SK-N-SH (cell line): ENCODE results near the gene TSPAN13. TPM values are rescaled to one million over a fixed set of nuclear protein-coding genes. Genes with fewer than 3 reads are reported as not detected.

Experiments used
- CTCF ChIA-PET: fragments of 300-600, 350-600 bp; formaldehyde crosslinking; extraction: SDS; loops from one replicate; lab custom pipeline; 2021; lab: Yijun Ruan, JAX
- POLR2A ChIA-PET: fragments of 350-600 bp; sonication (Branson Sonifier 250); formaldehyde crosslinking; extraction: SDS; loops from one replicate; lab custom pipeline; 2020; ENCODE audit warnings: antibody characterized with exemption, inconsistent platforms; lab: Yijun Ruan, JAX
- DNase-seq: peaks from one replicate; pipeline ENCODE4 v3.0.0; 2012
- H2AFZ ChIP-seq: fragments of 200-600 bp; sonication (generic); 2 replicates; pipeline ENCODE4 v1.8.1; 2016; ENCODE audit warnings: antibody characterized with exemption, mild to moderate bottlenecking, low read depth
- H3F3A ChIP-seq: fragments of 200-600 bp; sonication (generic); replicated peaks from 2 replicates; pipeline ENCODE3; 2016; ENCODE audit warnings: antibody characterized with exemption, mild to moderate bottlenecking; ENCODE audit not compliant: insufficient read depth
- H3K27ac ChIP-seq, 2 experiments: fragments of 200-500 bp in 1 of 2; fragments of 200-600 bp in 1 of 2; sonication (Bioruptor generic) in 1 of 2; sonication (generic), shearing (Covaris generic) in 1 of 2; 2 replicates each; pipeline versions ENCODE4 v1.5.1 to v1.6.1; 2014 to 2016; ENCODE audit warnings: low read depth in 2 of 2, inconsistent platforms in 1 of 2, low read length in 1 of 2, mild to moderate bottlenecking in 1 of 2, mixed read lengths in 1 of 2
- H3K27me3 ChIP-seq: fragments of 200-600 bp; sonication (generic), shearing (Covaris generic); 2 replicates; pipeline ENCODE4 v1.6.1; 2016; ENCODE audit warnings: mixed run types; ENCODE audit not compliant: insufficient read depth
- H3K36me3 ChIP-seq, 2 experiments: fragments of 200-500 bp in 1 of 2; fragments of 200-600 bp in 1 of 2; sonication (Bioruptor generic) in 1 of 2; sonication (generic) in 1 of 2; replicated peaks in 1 of 2; 2 replicates each; pipeline versions ENCODE3 to v1.5.1; 2014 to 2016; ENCODE audit warnings: low read length in 1 of 2, mild to moderate bottlenecking in 1 of 2; ENCODE audit not compliant: insufficient read depth in 2 of 2, control insufficient read depth in 1 of 2
- H3K4me1 ChIP-seq, 2 experiments: fragments of 200-500 bp in 1 of 2; fragments of 200-600 bp in 1 of 2; sonication (Bioruptor generic) in 1 of 2; sonication (generic), shearing (Covaris generic) in 1 of 2; 2 replicates each; pipeline versions ENCODE4 v1.5.1 to v1.6.1; 2014 to 2016; ENCODE audit warnings: low read depth in 1 of 2, low read length in 1 of 2, mixed run types in 1 of 2; ENCODE audit not compliant: insufficient read depth in 2 of 2, control insufficient read depth in 1 of 2
- H3K4me2 ChIP-seq: fragments of 200-600 bp; sonication (generic), shearing (Covaris generic); 2 replicates; pipeline ENCODE4 v1.6.1; 2017; ENCODE audit warnings: mixed run types
- H3K4me3 ChIP-seq, 2 experiments: fragments of 200-500 bp in 1 of 2; fragments of 200-600 bp in 1 of 2; sonication (Bioruptor generic) in 1 of 2; sonication (generic), shearing (Covaris generic) in 1 of 2; 2 replicates each; pipeline versions ENCODE4 v1.5.1 to v1.8.1; 2014 to 2016; ENCODE audit warnings: low read depth in 2 of 2, inconsistent platforms in 1 of 2, low read length in 1 of 2, mild to moderate bottlenecking in 1 of 2, mixed read lengths in 1 of 2, moderate library complexity in 1 of 2
- H3K79me2 ChIP-seq: fragments of 200-600 bp; sonication (generic); 2 replicates; pipeline ENCODE4 v1.8.1; 2017; ENCODE audit warnings: mild to moderate bottlenecking; ENCODE audit not compliant: insufficient read depth
- H3K9ac ChIP-seq: fragments of 200-600 bp; sonication (generic); 2 replicates; pipeline ENCODE4 v1.6.1; 2017; ENCODE audit warnings: mixed run types
- H3K9me2 ChIP-seq: fragments of 200-600 bp; sonication (generic); 2 replicates; pipeline ENCODE4 v1.6.1; 2017; ENCODE audit warnings: mixed run types
- H3K9me3 ChIP-seq: fragments of 200-600 bp; sonication (generic); 2 replicates; pipeline ENCODE4 v1.6.1; 2017; ENCODE audit warnings: mixed run types, mild to moderate bottlenecking, moderate library complexity
- H4K20me1 ChIP-seq: fragments of 200-600 bp; sonication (generic); 2 replicates; pipeline ENCODE4 v1.6.1; 2017; ENCODE audit warnings: mild to moderate bottlenecking, mixed run types; ENCODE audit not compliant: insufficient read depth
- ELF1 ChIP-seq: IDR thresholded peaks from 2 replicates; pipeline ENCODE4 v1.4.0; 2012
- EP300 ChIP-seq, 2 experiments: IDR thresholded peaks; 2 replicates each; pipeline versions ENCODE4 v1.4.0 to v1.6.1; 2012; ENCODE audit warnings: borderline replicate concordance in 1 of 2, low read depth in 1 of 2, low read length in 1 of 2
- FOSL2 ChIP-seq: IDR thresholded peaks from 2 replicates; pipeline ENCODE4 v1.4.0; 2012; ENCODE audit warnings: low read depth, mild to moderate bottlenecking, moderate library complexity, borderline replicate concordance
- FOXJ3 ChIP-seq: sonication (generic); formaldehyde crosslinking; IDR thresholded peaks from 2 replicates; pipeline ENCODE4 v1.5.1; 2020; ENCODE audit warnings: mild to moderate bottlenecking, missing genetic modification reagents
- JUND ChIP-seq: IDR thresholded peaks from 2 replicates; pipeline ENCODE4 v1.4.0; 2012
- POLR2AphosphoS5 ChIP-seq: IDR thresholded peaks from 2 replicates; pipeline ENCODE4 v1.6.1; 2012; ENCODE audit warnings: low read depth, low read length
- SMC3 ChIP-seq: IDR thresholded peaks from 2 replicates; pipeline ENCODE4 v1.6.1; 2012; ENCODE audit warnings: low read depth, low read length, improper control_type of control experiment
- TAF1 ChIP-seq: IDR thresholded peaks from 2 replicates; pipeline ENCODE4 v1.6.1; 2012; ENCODE audit warnings: low read depth, mild to moderate bottlenecking, low read length, moderate library complexity, borderline replicate concordance
- TCF12 ChIP-seq: IDR thresholded peaks from 2 replicates; pipeline ENCODE4 v1.4.0; 2012
- YY1 ChIP-seq: IDR thresholded peaks from 2 replicates; pipeline ENCODE4 v1.4.0; 2012; ENCODE audit warnings: low read depth, mild to moderate bottlenecking
- WGBS: methylation state at CpG from one replicate; pipeline ENCODE4 v1.1.6; 2017; ENCODE audit warnings: low lambda C conversion rate; 5-methylcytosine and 5-hydroxymethylcytosine counted together
- polyA plus RNA-seq, 3 experiments: library from polyadenylated mRNA; depleted of rRNA; stranded (reverse); fragments of >200 nt; gene quantifications; 2 replicates each; pipeline ENCODE4 v1.2.3, GENCODE V29; 2012
- TF ChIP-seq, protein P1 (sequence below): IDR thresholded peaks from 2 replicates; pipeline ENCODE4 v1.4.0; 2012; ENCODE audit warnings: low read depth
- TF ChIP-seq, protein P2 (sequence below): fragments of 150-350 bp; IDR thresholded peaks from 2 replicates; pipeline ENCODE4 v1.6.1; 2016; ENCODE audit warnings: mild to moderate bottlenecking, low read depth, low read length

Gene TSPAN13
- polyA plus RNA-seq, 1 of the 3 experiments (the other 2 are of a cell fraction), result 0.26 TPM

DNA sequence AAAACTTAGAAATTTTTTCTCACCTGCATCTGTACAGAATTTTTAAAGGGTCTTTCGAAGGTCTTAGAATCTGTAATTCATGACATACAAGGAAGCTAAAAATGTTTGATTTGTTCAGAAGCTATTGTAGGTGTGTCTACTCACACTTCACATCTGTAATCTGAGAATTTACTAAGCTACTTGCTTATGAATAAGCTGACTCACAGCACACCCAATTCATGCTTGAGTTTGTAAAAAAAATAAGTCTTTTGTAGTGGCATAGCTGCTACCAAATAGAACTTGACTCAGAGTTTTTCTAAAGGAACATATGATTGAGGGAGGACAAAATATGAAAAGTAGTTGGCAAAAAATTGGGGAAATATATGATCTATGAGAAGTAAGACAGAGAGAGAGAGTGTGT, 64.0 kb downstream of the TSPAN13 start:
- Histone ChIP-seq H3K4me1 (no peaks in the 10 kb centered on the region), H3K27ac (no peak overlapping the region), H3K9ac (no peak overlapping the region), H3K4me2 (no peak overlapping the region), H3K79me2 (no peaks in the 10 kb centered on the region), H3K9me3 (no peaks in the 10 kb centered on the region), H2AFZ (no peak overlapping the region), H3K27me3 (peaks cover 15% of the 10 kb centered on the region; the same call in 1 of the 2 replicates), H3K36me3 (no peaks in the 10 kb centered on the region), H3K4me3 (no peak overlapping the region), H3K9me2 (no peaks in the 10 kb centered on the region), H3F3A (no peaks in the 10 kb centered on the region), H4K20me1 (no peaks in the 10 kb centered on the region)
- ChIA-PET CTCF (interaction anchor here (1.1 to 2.8 kb wide), 3 partner anchors 17 to 103 kb away, joined by 3 to 16 read pairs (median 3); no protein-coding TSS in a partner anchor), POLR2A (no interaction called here)
- 37% methylated on average over 1 of the region's 1 CpG for WGBS
- no peak for DNase-seq
- TF ChIP-seq FOXJ3 (CRISPR knock-in tag) (no peak), SMC3 (no peak)

DNA sequence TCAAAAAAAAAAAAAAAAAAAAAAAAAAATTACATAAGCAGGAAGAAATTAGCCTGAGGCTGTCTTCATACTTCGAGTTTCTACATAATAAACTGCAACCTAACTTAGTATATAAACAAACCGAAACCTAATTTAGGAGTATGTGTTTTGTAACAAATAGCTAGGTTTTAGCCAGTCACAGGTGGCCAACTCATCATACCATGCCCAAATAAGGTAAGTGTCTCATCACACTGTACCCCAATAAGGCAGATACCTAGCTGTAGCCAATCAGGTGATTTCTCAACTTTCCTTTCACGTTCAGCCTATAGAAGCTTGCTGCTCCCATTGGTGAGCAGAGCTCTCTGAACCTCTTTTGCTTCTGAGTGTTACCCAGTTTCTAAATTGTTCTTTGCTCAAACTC, 65.2 kb downstream of the TSPAN13 start:
- H3K27me3 ChIP-seq, result peaks cover 15% of the 10 kb centered on the region; the same call in 1 of the 2 replicates
- H3K4me2 ChIP-seq, result no peak overlapping the region
- H3K79me2 ChIP-seq, result no peaks in the 10 kb centered on the region
- no peaks in the 10 kb centered on the region for H3K9me2 ChIP-seq
- no peak overlapping the region for H2AFZ ChIP-seq
- no peaks in the 10 kb centered on the region for H3F3A ChIP-seq
- CTCF ChIA-PET, result interaction anchor here (1.1 to 2.8 kb wide), 3 partner anchors 18 to 101 kb away, joined by 3 to 16 read pairs (median 5); no protein-coding TSS in a partner anchor
- H3K27ac ChIP-seq, result no peak overlapping the region
- no peaks in the 10 kb centered on the region for H3K36me3 ChIP-seq
- DNase-seq, result no peak
- H3K4me1 ChIP-seq, result no peaks in the 10 kb centered on the region
- H3K9ac ChIP-seq, result no peak overlapping the region
- POLR2A ChIA-PET, result no interaction called here
- WGBS, result 35% methylated on average over 3 of the region's 3 CpGs
- H3K9me3 ChIP-seq, result no peaks in the 10 kb centered on the region
- no peaks in the 10 kb centered on the region for H4K20me1 ChIP-seq
- no peak for TF ChIP-seq ELF1
- TF ChIP-seq FOXJ3 (CRISPR knock-in tag), result no peak
- TF ChIP-seq, protein P1, sequence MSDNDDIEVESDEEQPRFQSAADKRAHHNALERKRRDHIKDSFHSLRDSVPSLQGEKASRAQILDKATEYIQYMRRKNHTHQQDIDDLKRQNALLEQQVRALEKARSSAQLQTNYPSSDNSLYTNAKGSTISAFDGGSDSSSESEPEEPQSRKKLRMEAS, result no peak
- TF ChIP-seq POLR2AphosphoS5, result no peak
- TF ChIP-seq TCF12, result no peak
- TF ChIP-seq, protein P2, sequence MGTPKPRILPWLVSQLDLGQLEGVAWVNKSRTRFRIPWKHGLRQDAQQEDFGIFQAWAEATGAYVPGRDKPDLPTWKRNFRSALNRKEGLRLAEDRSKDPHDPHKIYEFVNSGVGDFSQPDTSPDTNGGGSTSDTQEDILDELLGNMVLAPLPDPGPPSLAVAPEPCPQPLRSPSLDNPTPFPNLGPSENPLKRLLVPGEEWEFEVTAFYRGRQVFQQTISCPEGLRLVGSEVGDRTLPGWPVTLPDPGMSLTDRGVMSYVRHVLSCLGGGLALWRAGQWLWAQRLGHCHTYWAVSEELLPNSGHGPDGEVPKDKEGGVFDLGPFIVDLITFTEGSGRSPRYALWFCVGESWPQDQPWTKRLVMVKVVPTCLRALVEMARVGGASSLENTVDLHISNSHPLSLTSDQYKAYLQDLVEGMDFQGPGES, result no peak
- TF ChIP-seq TAF1, result no peak
- TF ChIP-seq FOSL2, result no peak
- no peak for TF ChIP-seq JUND
- TF ChIP-seq, all 33 proteins: peak for 0
- no peak overlapping the region for H3K4me3 ChIP-seq

DNA sequence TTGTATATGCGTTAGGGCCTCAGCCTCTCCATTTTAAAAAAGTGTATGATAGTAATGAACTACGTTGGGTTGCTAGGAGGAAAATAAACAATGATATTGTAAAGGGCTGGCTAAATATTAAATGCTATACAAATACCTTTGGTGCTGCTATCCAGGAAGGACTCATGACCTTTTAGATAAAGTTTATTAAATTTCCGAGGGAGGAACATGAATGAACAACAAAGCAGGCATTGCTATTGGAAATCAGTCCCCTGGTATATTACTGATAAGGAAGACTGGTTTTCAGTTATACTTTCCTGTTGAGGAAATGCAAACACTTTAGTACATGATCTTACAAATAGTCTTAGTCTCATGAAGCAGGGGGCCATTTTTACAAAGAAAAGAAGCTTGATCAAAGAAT, 68.5 kb downstream of the TSPAN13 start:
- no peaks in the 10 kb centered on the region for H3F3A ChIP-seq
- TF ChIP-seq JUND (no peak), ELF1 (no peak), YY1 (no peak), SMC3 (no peak), EP300 (IDR thresholded peaks at IDR 0.05; ENCODE audit: borderline replicate concordance in 1 of 2, low read depth in 1 of 2, low read length in 1 of 2) (no peak)
- POLR2A ChIA-PET, result no interaction called here
- no peak overlapping the region for H3K4me3 ChIP-seq
- no peaks in the 10 kb centered on the region for H3K36me3 ChIP-seq
- no peak overlapping the region for H3K4me2 ChIP-seq
- H3K27me3 ChIP-seq, result peaks cover 8% of the 10 kb centered on the region; the same call in 1 of the 2 replicates
- H3K4me1 ChIP-seq, result no peaks in the 10 kb centered on the region
- H3K9ac ChIP-seq, result no peak overlapping the region
- no peaks in the 10 kb centered on the region for H3K9me2 ChIP-seq
- CTCF ChIA-PET, result no interaction called here
- H2AFZ ChIP-seq, result no peak overlapping the region
- 10% methylated on average over 3 of the region's 3 CpGs for WGBS
- H4K20me1 ChIP-seq, result no peaks in the 10 kb centered on the region
- no peak for DNase-seq
- no peaks in the 10 kb centered on the region for H3K79me2 ChIP-seq
- no peak overlapping the region for H3K27ac ChIP-seq
- H3K9me3 ChIP-seq, result no peaks in the 10 kb centered on the region
